OCI-M1 (cell line): ENCODE data around the gene KRTAP6-1.

Experiments
- DNase-seq: peaks from one replicate; lab custom pipeline; 2025; lab: John Stamatoyannopoulos, UW

KRTAP6-1 gene, protein sequence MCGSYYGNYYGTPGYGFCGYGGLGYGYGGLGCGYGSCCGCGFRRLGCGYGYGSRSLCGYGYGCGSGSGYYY

GRCh38 chr21:30613836-30614235 lies at the start of gene KRTAP6-1:
Gene KRTAP6-1 (minus strand): TSS chr21:30613930. CDS start chr21:30613904, 26 bp downstream.
- DNase-seq, result no peak

DNA sequence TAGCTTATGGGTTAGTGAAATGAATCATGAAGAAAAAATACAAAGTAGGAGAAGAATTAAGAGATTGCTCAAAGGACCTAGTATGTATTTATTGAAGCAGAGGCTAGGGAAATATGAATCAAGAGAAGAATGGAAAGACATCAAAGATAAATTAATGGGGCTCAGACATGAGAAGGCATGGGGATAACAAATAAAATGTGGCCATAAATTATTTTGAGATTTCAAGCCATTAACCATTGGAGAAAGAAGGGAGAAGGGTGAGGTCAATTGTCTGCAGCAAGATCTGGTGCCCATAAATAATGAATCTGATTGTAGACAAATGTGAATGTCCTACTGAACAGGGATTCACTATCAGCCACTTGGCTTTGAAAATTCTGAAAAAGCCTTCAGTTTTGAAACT lies 39.2 kb upstream of the KRTAP6-1 start:
- DNase-seq, result no peak

DNA sequence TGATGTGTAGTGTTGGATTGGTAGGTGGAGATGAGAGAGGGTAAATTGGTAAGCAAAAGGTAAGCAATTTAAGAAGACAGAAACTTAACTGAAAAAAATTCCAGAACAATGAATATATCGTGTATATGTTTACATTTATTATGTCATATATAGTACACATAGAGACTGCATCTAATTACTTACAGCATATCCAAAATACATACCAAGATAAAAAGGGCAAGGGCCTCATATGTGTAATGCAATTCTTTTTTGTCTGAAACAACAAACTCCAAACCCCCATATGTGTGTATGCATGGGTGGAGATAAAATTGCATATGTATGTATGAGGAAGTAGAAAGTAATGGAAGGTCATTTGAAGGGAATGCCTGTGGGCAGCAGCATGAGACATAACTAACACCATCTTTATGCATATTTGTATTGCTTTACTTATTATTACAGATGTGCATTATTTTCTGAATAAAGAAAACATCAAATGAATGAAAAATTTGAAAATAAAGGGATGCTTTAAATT lies 33.2 kb upstream of the KRTAP6-1 start:
- DNase-seq, result peak; percentile 2

GRCh38 chr21:30642564-30642963 lies 28.8 kb upstream of the KRTAP6-1 start, which contains the start of gene KRTAP20-3:
Gene KRTAP20-3 (plus strand): TSS chr21:30642864.
- no peak for DNase-seq

DNA sequence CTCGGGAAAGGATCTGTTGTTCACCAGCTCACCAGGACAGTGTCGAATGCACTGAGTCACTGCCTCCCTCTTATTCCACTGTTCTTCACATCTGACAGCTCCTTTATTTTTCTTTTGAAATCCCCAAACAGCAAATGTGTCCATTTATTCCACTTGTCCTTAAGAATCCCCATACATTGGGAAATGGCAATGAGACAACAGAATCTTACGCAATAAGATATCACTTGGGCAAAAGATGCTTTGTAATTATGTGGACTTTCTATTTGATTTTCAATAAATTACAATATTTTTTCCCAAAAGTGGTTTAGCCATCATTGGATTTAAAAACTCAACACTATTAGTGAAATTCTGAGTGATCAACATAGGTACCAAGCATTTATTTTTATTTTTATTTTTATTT lies 25.0 kb upstream of the KRTAP6-1 start:
- DNase-seq, result no peak

DNA sequence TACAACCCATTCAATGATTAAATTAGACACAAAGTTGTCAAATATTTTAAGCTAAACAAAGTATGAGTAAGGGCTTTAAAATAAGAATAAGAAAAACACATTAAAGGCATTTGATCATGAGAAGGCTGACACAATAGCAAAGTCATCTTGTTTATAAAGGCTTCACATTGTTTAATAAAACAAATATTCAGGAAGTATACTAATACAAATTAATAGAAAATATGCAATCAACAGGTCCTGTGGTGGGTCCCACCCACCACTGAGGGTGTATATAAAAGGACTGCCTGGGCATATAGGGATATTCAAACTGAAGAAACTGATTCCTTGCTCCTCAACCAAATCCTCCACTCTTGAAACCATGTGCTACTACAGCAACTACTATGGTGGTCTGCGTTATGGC lies 21.2 kb upstream of the KRTAP6-1 start, which contains the start of gene KRTAP20-2:
Gene KRTAP20-2, plus strand, starts transcription at position 301 of the 400 bp plus-strand sequence. Its CDS starts 58 bp downstream, at position 359.
- DNase-seq, result no peak

DNA sequence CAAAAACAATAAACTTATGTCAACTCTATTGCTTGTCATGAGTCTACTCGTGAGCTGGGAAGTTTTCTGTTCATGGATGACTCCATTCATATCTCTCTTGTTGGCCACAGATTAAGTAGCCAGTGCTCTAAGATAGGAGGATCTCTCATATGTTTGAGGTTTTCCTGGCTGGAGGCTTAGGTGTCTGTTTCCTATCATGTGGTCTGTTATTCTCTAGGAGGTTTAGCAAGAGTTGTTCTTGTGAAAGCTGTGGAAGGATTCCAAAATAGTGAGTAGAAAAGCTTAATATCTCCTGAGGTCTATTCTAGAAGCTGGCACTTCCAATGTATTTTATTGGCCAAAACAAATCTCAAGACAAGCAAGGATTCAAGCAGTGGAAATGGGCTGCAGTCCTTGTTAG lies 15.5 kb upstream of the KRTAP6-1 start:
- DNase-seq, result no peak

DNA sequence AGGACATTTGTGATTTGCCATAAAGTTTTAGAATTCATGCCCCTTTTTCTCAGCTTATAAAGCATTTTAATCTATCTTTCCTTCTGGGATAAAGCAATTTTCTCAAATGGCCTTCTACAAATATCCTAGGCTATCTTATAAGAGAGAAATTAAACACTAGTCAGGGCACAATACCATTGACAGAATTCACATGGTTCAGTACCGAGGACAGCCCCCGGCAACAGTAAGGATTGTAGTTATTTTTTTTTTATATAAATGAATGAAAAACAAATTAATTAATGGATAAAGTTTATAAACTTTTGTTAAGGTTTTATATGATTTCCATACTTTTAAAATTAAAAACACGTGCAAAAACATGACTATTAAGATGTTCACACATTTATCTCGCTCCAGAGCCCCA lies 14.4 kb upstream of the KRTAP6-1 start:
- no peak for DNase-seq

DNA sequence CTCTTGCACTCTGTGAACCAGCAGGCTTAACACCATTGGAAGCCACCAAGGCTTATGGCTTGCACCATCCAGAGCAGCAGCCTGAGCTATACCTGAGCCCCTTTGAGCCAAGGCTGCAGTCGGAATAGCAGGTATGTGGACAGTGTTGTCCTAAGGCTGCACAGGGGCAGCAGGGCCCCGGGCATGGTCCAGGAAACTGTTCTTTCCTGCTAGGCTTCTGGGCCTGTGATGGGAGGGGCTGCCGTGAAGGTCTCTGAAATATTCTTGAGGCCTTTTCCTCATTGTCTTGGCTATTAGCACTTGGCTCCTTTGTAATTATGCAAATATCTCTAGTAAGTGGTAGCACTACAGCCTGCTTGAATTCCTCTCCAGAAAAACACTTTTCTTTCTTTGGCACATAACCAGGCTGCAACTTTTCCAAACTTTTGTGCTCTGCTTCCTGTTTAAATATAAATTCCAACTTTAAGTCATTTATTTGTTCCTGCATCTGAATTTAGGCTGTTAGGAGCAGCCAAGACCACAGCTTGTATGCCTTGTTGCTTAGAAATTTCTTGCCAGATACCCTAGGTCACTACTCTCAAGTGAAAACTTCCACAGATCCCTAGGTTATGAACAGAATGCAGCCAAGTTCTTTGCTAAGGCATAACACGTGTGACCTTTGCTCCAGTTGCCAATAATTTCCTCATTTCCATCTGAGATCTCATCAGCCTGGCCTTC lies 11.9 kb upstream of the KRTAP6-1 start:
- peak; percentile 2 for DNase-seq

DNA sequence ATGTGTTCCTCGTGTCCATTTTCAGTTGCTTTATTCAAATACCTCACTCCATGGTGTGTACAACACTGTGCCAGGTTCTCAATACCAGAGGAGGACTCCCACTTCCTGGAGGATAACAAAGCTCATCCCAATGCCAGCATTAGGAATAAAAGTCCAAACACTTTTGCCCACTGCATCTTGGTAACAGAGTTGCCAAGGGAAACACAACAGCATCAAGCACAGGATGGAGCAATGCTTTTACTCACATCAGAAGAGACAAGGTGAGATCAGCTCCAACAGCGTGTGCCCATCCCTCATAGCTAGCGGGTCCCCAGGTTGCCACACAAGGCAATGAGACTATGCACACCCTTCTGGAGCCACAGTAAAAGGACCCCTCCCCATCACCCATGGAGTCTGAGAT lies 9.6 kb upstream of the KRTAP6-1 start:
- DNase-seq, result no peak

GRCh38 chr21:30620522-30620921 lies 6.8 kb upstream of the KRTAP6-1 start, which contains the start of gene KRTAP20-4:
Gene KRTAP20-4 (plus strand): TSS chr21:30620627.
- no peak for DNase-seq

DNA sequence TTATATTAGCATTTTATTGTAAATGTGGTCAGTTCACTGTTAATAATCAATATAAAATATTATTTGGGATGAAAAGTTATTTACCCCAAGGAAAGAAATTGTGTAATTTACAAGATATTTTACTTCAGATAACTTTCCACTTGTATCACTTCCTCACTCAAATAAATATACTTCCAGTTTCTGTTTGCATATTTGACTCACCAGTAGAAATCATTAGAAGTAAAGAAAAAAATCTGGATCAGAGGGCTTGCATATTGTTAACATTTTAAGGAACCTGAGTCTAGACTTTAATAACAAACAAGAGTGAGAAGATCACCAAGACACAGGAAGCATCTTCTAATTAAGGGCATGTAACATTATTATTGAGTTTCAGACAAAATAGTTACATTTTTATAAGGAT lies 6.3 kb upstream of the KRTAP6-1 start:
- DNase-seq, result peak; percentile 10

DNA sequence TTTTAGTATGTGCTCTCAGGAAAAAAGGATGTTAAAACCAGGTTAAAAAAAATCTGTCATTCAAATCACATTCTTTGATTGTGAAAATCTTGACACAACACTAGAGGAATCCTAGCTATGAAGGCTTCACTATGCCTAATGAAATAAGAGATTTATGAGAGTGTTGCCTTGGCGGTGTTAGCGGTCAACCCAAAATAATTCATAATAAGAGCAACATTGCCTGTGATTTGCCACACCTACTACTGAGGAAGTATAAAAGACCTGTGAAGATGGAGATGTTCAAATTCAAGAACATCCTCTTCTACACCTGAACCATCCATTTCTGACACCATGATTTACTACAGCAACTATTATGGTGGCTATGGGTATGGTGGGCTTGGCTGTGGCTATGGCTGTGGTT lies 2.4 kb upstream of the KRTAP6-1 start, which contains the start of gene KRTAP20-1:
Gene KRTAP20-1, plus strand, starts transcription at position 301 of the 400 bp plus-strand sequence. Its CDS starts 30 bp downstream, at position 331.
- no peak for DNase-seq

GRCh38 chr21:30615199-30615598 lies 1.5 kb upstream of the KRTAP6-1 start:
- no peak for DNase-seq

- DNase-seq, result no peak
These were observed 1.6 kb downstream of the KRTAP6-1 start for GRCh38 chr21:30612132-30612531.

DNA sequence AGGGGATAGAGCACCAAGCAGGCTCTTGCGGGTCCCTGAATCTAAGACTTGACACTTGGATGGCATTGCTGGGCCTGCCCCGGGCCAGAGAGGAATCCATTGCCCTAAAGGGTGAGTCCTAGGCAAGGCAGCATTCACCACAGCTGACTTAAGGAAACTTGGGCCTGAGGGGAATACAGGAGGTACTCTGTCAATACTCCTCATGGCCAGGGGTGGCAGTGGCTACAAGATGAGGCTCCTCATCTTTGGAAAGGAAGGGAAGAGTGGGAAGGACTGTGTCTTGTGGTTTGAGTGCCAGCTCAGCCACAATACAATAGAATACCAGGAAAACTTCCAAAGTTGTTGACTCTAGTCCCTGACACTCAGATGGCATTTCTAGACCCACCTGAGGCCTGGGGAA lies 7.8 kb downstream of the KRTAP6-1 start:
- no peak for DNase-seq

DNA sequence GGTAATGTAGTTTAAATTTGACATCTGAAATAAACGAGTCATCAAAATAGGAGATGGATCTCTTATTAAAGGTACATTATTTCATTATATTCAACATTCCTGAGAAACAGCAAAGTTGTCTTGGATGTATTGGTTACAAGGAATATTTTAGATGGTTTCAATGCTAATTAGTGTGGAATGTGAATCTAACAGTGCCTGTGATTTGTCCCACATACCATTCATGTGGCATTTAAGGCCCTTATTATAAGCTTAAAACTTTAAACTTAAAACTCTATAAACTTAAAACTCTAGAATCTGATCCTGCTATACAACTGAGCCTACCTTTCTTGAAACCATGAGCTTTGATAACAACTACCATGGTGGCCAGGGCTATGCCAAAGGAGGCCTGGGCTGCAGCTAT lies 12.9 kb downstream of the KRTAP6-1 start, which contains the start of gene KRTAP22-1:
Gene KRTAP22-1, plus strand, starts transcription at position 301 of the 400 bp plus-strand sequence.
- DNase-seq, result no peak

DNA sequence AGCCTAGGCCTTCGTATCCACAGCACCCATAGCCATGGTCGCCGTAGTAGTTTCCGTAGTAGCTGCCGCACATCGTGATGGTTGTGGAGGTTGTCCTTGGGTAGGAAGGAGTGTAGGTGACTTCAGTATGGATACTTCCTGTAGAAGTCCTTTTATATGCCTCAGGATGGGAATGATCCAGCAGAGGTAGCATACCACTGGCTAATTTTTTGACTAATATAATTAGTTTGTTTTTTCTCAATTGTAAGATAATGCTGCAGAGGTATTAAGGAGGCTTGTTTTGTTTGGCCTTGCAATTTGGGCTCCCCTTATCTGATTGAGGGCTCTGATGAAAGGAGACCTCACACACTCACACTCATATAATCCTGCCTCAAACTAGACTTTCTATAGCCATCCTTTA lies 14.9 kb downstream of the KRTAP6-1 start, which contains the start of gene KRTAP6-2:
Gene KRTAP6-2, minus strand, starts transcription at position 101 of the 400 bp plus-strand sequence. Its CDS starts 28 bp downstream, at position 73.
- no peak for DNase-seq

- no peak for DNase-seq
These were observed 21.6 kb downstream of the KRTAP6-1 start, which contains the start of gene KRTAP6-3 for GRCh38 chr21:30592140-30592539. Gene KRTAP6-3 (plus strand): TSS chr21:30592440. CDS start chr21:30592446, 6 bp downstream.

- DNase-seq, result no peak
These were observed 23.4 kb downstream of the KRTAP6-1 start, which contains the start of gene KRTAP22-2 for GRCh38 chr21:30590297-30590696. Gene KRTAP22-2 (minus strand): TSS chr21:30590397.

GRCh38 chr21:30582870-30583269 lies 30.9 kb downstream of the KRTAP6-1 start:
- no peak for DNase-seq

- DNase-seq, result no peak
These were observed 33.6 kb downstream of the KRTAP6-1 start for GRCh38 chr21:30580132-30580531.

GRCh38 chr21:30579346-30579745 lies 34.4 kb downstream of the KRTAP6-1 start:
- DNase-seq, result no peak
